T-helper 2 cell treated with Interferon-gamma antibody and Interleukin-4, amounts not matched to agents 100 ng/mL and 5 ng/mL, for 36 hours (primary cell): ENCODE data around the gene EFHD2. TPM values are rescaled to one million over a fixed set of nuclear protein-coding genes. Genes with fewer than 3 reads are reported as not detected.
"Not testable (repeated sequence)": the region's sequence is repeated elsewhere in the genome, so short reads cannot be mapped to it uniquely, and the experiment has no call there.

Experiments used
- intact Hi-C: fragments of 100-400 bp; cut with micrococcal nuclease; formaldehyde crosslinking; loops from one replicate; pipeline ENCODE4 v1.15.1; 2023
- total RNA-seq: library from RNA; stranded (reverse); gene quantifications from 2 replicates; pipeline ENCODE4 v1.2.3, GENCODE V29; 2022

Gene EFHD2
- total RNA-seq, 1 donor from 2014 or later = 110 TPM

- intact Hi-C loops = no loop called here
These were observed 20.0 kb downstream of the EFHD2 start for GRCh38 chr1:15429701-15430149.

DNA sequence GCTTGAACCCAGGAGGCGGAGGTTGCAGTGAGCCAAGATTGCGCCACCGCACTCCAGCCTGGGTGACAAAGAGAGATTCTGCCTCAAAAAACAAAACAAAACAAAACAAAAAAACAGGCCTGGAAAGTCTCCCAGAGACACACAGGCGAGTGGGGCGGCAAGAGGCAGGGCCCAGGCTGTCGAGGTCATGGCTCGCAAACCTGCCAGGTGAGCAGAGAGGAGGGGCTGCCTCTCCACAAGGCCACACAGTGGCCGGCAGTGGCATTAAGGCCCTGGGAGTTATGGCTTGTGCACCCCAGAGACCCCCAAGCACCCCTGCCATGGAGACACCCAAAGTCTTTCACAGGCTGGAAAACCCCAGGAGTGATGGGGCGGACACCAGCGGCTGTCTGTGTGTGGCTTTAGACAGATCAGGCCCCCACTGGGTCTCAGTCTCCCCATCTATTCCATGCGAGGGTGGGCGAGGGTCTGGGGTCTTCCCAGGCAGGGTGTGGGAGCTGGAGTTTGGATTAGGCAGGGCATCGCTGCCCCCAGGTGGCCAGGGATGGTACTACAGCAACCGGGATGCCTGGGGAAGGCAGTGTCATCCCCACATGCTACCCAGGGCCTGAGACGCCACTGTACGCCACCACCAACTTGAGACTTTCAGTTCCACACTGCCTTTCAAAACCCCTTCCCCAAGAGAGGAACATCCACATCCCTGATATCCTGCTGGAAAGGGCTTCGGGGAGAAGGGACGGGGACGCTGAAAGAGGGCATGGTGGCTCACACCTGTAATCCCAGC, 21.3 kb downstream of the EFHD2 start:
- intact Hi-C loops = loop anchor here (1.0 kb wide), 1 partner anchor 108 kb away; no protein-coding TSS in a partner anchor

GRCh38 chr1:15431571-15431948, 21.9 kb downstream of the EFHD2 start:
- intact Hi-C loops = loop anchor here (1.0 kb wide), 1 partner anchor 108 kb away; no protein-coding TSS in a partner anchor

- intact Hi-C loops = no loop called here
These were observed 22.6 kb downstream of the EFHD2 start for GRCh38 chr1:15432324-15432723.

DNA sequence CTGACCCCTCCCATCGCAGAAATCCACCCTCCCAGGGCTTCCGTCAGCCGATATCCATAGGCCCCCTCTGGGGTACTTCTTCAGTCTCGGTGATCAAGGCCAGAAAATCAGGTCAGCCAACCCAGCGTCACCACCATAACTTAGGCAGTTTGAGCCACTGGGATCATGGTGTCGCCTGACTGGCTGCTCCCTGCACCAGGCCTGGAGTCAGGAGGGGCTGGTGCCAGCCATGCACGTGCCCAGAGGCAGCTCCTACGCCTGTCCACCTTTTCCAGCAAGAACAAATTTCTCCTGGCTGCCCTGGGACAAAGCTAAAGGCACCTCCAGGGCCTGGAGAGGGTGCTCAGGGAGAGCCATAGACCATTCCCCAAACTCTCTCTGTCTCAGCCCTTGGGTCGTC, 23.8 kb downstream of the EFHD2 start:
- intact Hi-C loops = no loop called here

GRCh38 chr1:15434739-15435138, 25.1 kb downstream of the EFHD2 start:
- intact Hi-C loops = not testable (repeated sequence)

DNA sequence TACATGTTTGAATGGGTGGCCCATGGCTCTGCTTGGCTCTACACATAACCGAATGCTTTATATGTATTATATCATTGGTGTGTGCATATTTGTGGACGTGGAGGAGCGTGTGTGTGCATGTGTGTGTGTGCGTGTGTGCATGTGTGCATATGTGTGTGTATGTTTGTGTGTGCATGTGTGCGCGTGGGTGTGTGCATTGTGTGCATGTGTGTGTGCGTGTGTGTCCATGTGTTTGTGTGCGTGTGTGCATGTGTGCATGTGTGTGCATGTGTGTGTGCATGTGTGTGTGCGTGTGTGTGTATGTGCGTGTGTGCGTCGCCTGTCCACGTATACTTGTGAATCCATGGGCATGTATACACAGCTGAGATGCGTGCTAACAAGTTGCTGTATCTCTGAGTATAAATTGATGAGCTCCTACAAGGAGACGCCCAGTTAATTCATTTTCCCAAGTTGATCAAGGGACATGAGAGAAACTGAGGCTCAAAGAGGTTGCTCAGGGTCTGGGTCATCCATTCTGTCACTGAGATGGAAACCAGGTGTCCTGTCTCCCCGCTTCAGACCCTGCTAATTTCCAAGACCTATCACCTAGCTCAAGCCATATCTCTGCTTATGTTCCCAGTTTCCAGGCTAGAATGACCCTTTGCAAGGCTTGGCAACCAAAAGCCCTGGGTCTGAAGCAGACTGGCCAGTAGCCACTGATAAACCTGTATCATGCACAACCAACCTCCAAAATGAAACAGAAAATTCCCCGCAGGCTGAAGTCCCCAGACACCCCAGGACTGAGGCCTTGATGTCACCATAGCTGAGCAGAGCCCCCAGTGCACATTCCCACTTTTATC, 25.8 kb downstream of the EFHD2 start:
- intact Hi-C loops = no loop called here

GRCh38 chr1:15436881-15437442, 27.3 kb downstream of the EFHD2 start:
- intact Hi-C loops = no loop called here

DNA sequence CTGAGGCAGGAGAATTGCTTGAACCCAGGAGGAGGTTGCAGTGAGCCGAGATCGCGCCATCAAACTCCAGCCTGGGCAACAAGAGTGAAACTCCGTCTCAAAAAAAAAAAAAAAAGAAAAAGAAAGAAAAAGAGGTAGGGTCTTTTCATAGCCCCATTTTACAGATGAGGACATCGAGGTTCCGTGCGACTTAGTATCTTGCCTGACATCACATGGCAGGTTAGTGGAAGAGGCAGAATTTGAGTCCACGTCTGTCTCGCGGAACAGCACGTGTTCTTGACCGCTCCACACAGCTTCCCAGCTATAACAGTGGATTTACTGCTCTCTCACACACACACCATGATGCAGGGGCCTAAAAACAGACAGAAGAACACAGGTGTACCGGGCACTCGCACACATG, 29.6 kb downstream of the EFHD2 start:
- intact Hi-C loops = no loop called here

- intact Hi-C loops = no loop called here
These were observed 30.7 kb downstream of the EFHD2 start for GRCh38 chr1:15440357-15440756.

- intact Hi-C loops = no loop called here
These were observed 31.6 kb downstream of the EFHD2 start for GRCh38 chr1:15441247-15441646.

- intact Hi-C loops = no loop called here
These were observed 32.4 kb downstream of the EFHD2 start for GRCh38 chr1:15442119-15442518.

DNA sequence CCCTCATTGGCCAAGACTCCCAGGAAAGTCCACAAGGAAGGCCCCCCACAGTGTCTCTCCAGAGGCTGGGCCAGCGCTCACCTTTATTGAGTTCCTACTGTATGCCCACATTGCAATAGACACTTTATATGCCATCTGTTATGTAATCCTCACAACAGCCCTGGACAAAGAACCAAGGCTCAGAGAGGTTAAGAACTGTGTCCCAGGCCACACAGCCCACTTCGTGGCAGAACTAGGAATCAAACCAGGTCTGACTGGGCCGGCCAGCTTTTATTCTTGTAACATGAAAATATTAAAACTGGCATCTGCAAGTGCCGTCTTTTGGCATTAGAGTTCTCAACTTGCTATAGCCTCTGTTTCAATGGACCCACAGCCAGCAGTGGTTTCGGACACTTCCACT, 33.1 kb downstream of the EFHD2 start:
- intact Hi-C loops = no loop called here

DNA sequence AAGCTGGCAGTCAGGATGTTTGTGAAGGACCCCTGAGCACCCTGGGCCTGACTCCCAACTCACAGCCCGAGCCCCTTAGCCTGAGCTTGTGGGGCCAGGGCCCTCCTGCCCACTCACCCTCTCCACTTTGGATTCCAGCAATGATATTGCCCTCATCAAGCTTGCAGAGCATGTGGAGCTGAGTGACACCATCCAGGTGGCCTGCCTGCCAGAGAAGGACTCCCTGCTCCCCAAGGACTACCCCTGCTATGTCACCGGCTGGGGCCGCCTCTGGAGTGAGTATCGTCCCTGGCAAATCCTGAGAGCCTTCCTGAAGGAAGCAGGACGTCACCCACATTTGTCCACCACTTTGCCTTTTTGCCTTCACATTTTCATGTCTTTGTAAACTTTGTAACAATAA, 33.6 kb downstream of the EFHD2 start:
- intact Hi-C loops = no loop called here

- intact Hi-C loops = no loop called here
These were observed 35.0 kb downstream of the EFHD2 start for GRCh38 chr1:15444468-15445389.

DNA sequence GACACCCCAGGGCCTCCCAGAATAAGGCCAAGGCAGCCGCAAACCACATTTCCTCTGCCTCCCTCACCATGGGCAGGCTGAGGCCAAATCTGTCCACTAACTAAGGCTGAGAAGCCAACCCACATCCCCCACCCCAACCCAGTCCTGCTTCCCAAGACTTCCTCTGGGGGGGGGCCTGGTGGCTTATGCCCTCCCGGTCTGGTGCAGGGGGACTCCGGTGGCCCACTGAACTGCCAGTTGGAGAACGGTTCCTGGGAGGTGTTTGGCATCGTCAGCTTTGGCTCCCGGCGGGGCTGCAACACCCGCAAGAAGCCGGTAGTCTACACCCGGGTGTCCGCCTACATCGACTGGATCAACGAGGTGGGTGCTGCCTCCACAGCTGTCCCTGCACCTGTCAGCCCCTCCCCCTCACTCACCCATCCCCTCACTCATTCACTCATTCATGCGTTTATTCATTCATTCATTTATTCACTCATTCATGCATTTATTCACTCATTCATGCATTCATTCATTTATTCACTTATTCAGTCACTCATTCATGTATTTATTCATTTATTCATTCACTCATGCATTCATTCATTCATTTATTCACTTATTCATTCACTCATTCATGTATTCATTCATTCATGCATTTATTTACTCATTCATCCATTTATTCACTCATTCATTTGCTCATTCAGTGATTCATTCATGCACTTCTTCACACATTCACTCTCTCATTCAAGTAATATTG, 35.9 kb downstream of the EFHD2 start:
- intact Hi-C loops = no loop called here

DNA sequence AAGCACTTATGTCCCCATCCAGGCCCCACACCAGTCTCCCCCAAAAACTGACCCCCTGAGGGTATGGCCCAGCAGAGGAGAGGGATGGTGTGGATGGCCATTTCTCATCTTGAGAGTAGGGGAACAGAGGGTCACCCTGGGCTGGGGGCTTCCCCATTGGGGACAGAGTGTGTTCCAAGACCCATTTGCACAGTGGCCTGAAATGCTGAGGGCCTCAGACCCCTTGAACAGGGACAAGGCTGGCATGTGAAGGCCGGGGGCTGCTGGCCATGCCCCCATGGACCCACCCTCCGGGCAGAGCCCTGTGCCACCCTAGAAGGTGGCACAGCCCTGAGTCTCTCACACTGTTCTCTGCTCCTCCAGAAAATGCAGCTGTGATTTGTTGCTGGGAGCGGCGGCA, 36.5 kb downstream of the EFHD2 start:
- intact Hi-C loops = no loop called here

- intact Hi-C loops = no loop called here
These were observed 39.3 kb downstream of the EFHD2 start for GRCh38 chr1:15448877-15449462.

DNA sequence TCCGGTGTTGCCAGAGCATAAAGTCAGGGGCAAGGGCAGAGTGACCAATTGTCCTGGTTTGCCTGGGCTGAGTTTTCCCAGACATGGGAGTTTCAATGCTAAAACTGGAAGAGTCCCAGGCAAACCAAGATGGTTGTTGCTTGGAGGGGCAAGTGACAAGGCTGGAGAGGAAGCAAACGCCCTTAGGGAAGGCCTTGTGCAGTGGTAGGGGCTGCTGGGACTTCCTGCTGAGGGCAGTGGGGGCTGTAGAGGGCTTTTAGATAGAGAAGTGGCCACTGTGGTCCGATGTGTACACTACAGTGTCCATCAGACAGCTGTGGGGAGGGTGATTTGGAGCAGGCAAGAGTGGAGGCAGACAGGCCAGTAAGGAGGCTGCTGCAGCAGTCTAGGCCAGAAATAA, 39.9 kb downstream of the EFHD2 start:
- intact Hi-C loops = no loop called here
